ENCODE measurements around the gene CXADR. TPM values are rescaled to one million over a fixed set of nuclear protein-coding genes. Genes with fewer than 3 reads are reported as not detected.

CXADR gene
- total and polyA plus RNA-seq, 9 of the 15 experiments (the other 6 are each of a cell fraction or from before 2014, with no cell fraction given), result 0.01 to 0.41 (median 0.14) TPM

- H3K4me2 ChIP-seq (ENCODE audit: insufficient read depth, low read length), result no peak overlapping the region
- CTCF ChIA-PET (ENCODE audit: low intra/inter-chr PET ratio), result no interaction called here
- 0% methylated on average over 6 of the region's 6 CpGs for WGBS (ENCODE audit: insufficient coverage, low coverage, missing lambda C conversion rate)
- no TSS peak for BruUV-seq (replicated peaks)
- DNase-seq (ENCODE audit: extremely low read depth in 1 of 4, low spot score in 3 of 4), result no peak
- no peaks in the 10 kb centered on the region for H3K79me2 ChIP-seq (ENCODE audit: control insufficient read depth, insufficient read depth, low read length)
- H3K9me3 ChIP-seq (replicated peaks; ENCODE audit: control insufficient read depth, insufficient read depth, low read depth, low read length), result no peaks in the 10 kb centered on the region
- no peak for ATAC-seq
- POLR2A ChIA-PET, result interaction anchor here (0.6 to 0.7 kb wide), 2 partner anchors 11 to 56 kb away, joined by 3 read pairs; no protein-coding TSS in a partner anchor
- no peaks in the 10 kb centered on the region for H3K4me1 ChIP-seq (replicated peaks in 1 of 2; ENCODE audit: control insufficient read depth in 2 of 2, insufficient read depth in 2 of 2, low read length in 2 of 2)
- intact Hi-C loops (cut with micrococcal nuclease) (no loop called here), in situ Hi-C loops (cut with MboI) (no loop called here)
- TF ChIP-seq SRF (CRISPR knock-in tag; IDR thresholded peaks at IDR 0.05) (no peak), ETV5 (CRISPR knock-in tag; IDR thresholded peaks at IDR 0.05; ENCODE audit: low read depth) (no peak), U2AF1 (optimal IDR thresholded peaks at IDR 0.05; ENCODE audit: low read depth, low read length) (no peak), CHCHD3 (CRISPR knock-in tag; IDR thresholded peaks at IDR 0.05) (no peak), LCOR (CRISPR knock-in tag; IDR thresholded peaks at IDR 0.05) (no peak), NRF1 (conservative IDR thresholded peaks at IDR 0.05 in 1 of 2, IDR thresholded peaks at IDR 0.05 in 1 of 2) (no peak)
- H3K9ac ChIP-seq (ENCODE audit: insufficient read depth in 1 of 2, low read depth in 2 of 2, low read length in 2 of 2), result no peak overlapping the region
- H3K36me3 ChIP-seq (ENCODE audit: control insufficient read depth, insufficient read depth, low read length), result no peaks in the 10 kb centered on the region
- no peak overlapping the region for H3K27ac ChIP-seq (ENCODE audit: extremely low read depth, low read depth, low read length)
- H3K9me1 ChIP-seq (ENCODE audit: control insufficient read depth, insufficient read depth, low read length), result no peaks in the 10 kb centered on the region
- no peak for FAIRE-seq
- no peaks in the 10 kb centered on the region; the same call in 1 of the 2 replicates for H4K20me1 ChIP-seq (replicated peaks; ENCODE audit: control insufficient read depth, insufficient read depth, low read length)
- no peaks in the 10 kb centered on the region; a peak in 1 of 5 replicates for H3K27me3 ChIP-seq (ENCODE audit: control insufficient read depth in 2 of 2, insufficient read depth in 2 of 2, low read length in 2 of 2)
- H2AFZ ChIP-seq (ENCODE audit: low read depth, low read length), result no peak overlapping the region
- no peak overlapping the region for H3K4me3 ChIP-seq
Observed at GRCh38 chr21:17524635-17525034, 11.8 kb downstream of the CXADR start.

GRCh38 chr21:17526776-17527175, 13.9 kb downstream of the CXADR start:
- Histone ChIP-seq H3K79me2 (ENCODE audit: control insufficient read depth, insufficient read depth, low read length) (no peaks in the 10 kb centered on the region), H3K27me3 (ENCODE audit: control insufficient read depth in 2 of 2, insufficient read depth in 2 of 2, low read length in 2 of 2) (no peaks in the 10 kb centered on the region), H3K4me2 (ENCODE audit: insufficient read depth, low read length) (no peak overlapping the region), H3K9ac (ENCODE audit: insufficient read depth in 1 of 2, low read depth in 2 of 2, low read length in 2 of 2) (no peak overlapping the region), H3K4me1 (replicated peaks in 1 of 2; ENCODE audit: control insufficient read depth in 2 of 2, insufficient read depth in 2 of 2, low read length in 2 of 2) (no peaks in the 10 kb centered on the region), H3K4me3 (no peak overlapping the region), H3K9me1 (ENCODE audit: control insufficient read depth, insufficient read depth, low read length) (no peaks in the 10 kb centered on the region), H2AFZ (ENCODE audit: low read depth, low read length) (no peak overlapping the region), H4K20me1 (replicated peaks; ENCODE audit: control insufficient read depth, insufficient read depth, low read length) (no peaks in the 10 kb centered on the region), H3K36me3 (ENCODE audit: control insufficient read depth, insufficient read depth, low read length) (no peaks in the 10 kb centered on the region), H3K9me3 (replicated peaks; ENCODE audit: control insufficient read depth, insufficient read depth, low read depth, low read length) (no peaks in the 10 kb centered on the region), H3K27ac (ENCODE audit: extremely low read depth, low read depth, low read length) (no peak overlapping the region)
- DNase-seq (ENCODE audit: extremely low read depth in 1 of 4, low spot score in 3 of 4) (no peak), FAIRE-seq (no peak), ATAC-seq (no peak)
- in situ Hi-C loops (cut with MboI), result no loop called here
- ChIA-PET POLR2A (no interaction called here), CTCF (ENCODE audit: low intra/inter-chr PET ratio) (no interaction called here)
- BruUV-seq (replicated peaks), result no TSS peak
- intact Hi-C loops (cut with micrococcal nuclease), result no loop called here
- 0% methylated on average over 3 of the region's 3 CpGs for WGBS (ENCODE audit: insufficient coverage, low coverage, missing lambda C conversion rate)
- TF ChIP-seq SRSF1 (IDR thresholded peaks at IDR 0.05; ENCODE audit: low read depth, low read length), result no peak
- TF ChIP-seq ZBED1 (IDR thresholded peaks at IDR 0.05), result no peak
- no peak for TF ChIP-seq HCFC1 (IDR thresholded peaks at IDR 0.05; ENCODE audit: low read depth, low read length)
- no peak for TF ChIP-seq MCM5 (IDR thresholded peaks at IDR 0.05; ENCODE audit: low read depth)
- no peak for TF ChIP-seq ELK1 (CRISPR knock-in tag; IDR thresholded peaks at IDR 0.05)
- TF ChIP-seq ZBTB9 (CRISPR knock-in tag; IDR thresholded peaks at IDR 0.05), result no peak
- TF ChIP-seq HNRNPLL (IDR thresholded peaks at IDR 0.05; ENCODE audit: low read depth, low read length, poor library complexity, severe bottlenecking), result no peak
- TF ChIP-seq OTX1 (CRISPR knock-in tag; IDR thresholded peaks at IDR 0.05), result no peak
- no peak for TF ChIP-seq CBX3 (IDR thresholded peaks at IDR 0.05; ENCODE audit: borderline replicate concordance in 1 of 2, low read length in 2 of 2)
- TF ChIP-seq SMARCC2 (IDR thresholded peaks at IDR 0.05; ENCODE audit: low read depth), result no peak

Data from K562 (cell line).